GM23338 (cell line): ENCODE data around the gene CHCHD3. TPM values are rescaled to one million over a fixed set of nuclear protein-coding genes. Genes with fewer than 3 reads are reported as not detected.

ENCODE experiments used
- ETS1 ChIP-seq: IDR thresholded peaks from 2 replicates; pipeline ENCODE4 v1.6.1; 2016; ENCODE audit warnings: antibody characterized with exemption
- EZH2 ChIP-seq: fragments of 200-600 bp; sonication (generic); IDR thresholded peaks from one replicate; pipeline ENCODE4 v1.8.0; 2017; ENCODE audit warnings: antibody characterized with exemption, mild to moderate bottlenecking, low read depth; ENCODE audit not compliant: unreplicated experiment
- EZH2phosphoT487 ChIP-seq: fragments of 200-600 bp; sonication (generic); IDR thresholded peaks from one replicate; pipeline ENCODE4 v1.8.1; 2018; ENCODE audit warnings: antibody characterized with exemption; ENCODE audit not compliant: unreplicated experiment
- REST ChIP-seq: IDR thresholded peaks from one replicate; pipeline ENCODE4 v1.6.1; 2018; ENCODE audit warnings: antibody characterized with exemption; ENCODE audit not compliant: unreplicated experiment
- ZNF331 ChIP-seq: fragments of 250-450 bp; sonication (Bioruptor Pico); IDR thresholded peaks from 2 replicates; pipeline ENCODE4 v1.5.0; 2020; ENCODE audit warnings: low read depth, mild to moderate bottlenecking, moderate library complexity
- polyA plus RNA-seq: library from polyadenylated mRNA; unstranded; fragments of >200 nt; fragmentation: Nextera tagmentation; extraction: Ambion mirVana; gene quantifications from 2 replicates; pipeline ENCODE4 v1.2.1, GENCODE V29; 2016
- total RNA-seq: library from RNA; depleted of rRNA; stranded (reverse); fragments of >200 nt; shearing (Covaris generic); gene quantifications from 2 replicates; pipeline ENCODE4 v1.2.3, GENCODE V29; 2014
- TF ChIP-seq, protein P1 (sequence below): fragments of 250-450 bp; sonication (Bioruptor Pico); IDR thresholded peaks from 2 replicates; pipeline ENCODE4 v1.5.0; 2020; ENCODE audit warnings: mild to moderate bottlenecking, moderate library complexity

CHCHD3 gene
- total and polyA plus RNA-seq, 2 experiments from 2014 or later = 107 to 131 TPM

GRCh38 chr7:133047321-133047720 is 34.6 kb downstream of the CHCHD3 start (continued):
- TF ChIP-seq, protein P1, sequence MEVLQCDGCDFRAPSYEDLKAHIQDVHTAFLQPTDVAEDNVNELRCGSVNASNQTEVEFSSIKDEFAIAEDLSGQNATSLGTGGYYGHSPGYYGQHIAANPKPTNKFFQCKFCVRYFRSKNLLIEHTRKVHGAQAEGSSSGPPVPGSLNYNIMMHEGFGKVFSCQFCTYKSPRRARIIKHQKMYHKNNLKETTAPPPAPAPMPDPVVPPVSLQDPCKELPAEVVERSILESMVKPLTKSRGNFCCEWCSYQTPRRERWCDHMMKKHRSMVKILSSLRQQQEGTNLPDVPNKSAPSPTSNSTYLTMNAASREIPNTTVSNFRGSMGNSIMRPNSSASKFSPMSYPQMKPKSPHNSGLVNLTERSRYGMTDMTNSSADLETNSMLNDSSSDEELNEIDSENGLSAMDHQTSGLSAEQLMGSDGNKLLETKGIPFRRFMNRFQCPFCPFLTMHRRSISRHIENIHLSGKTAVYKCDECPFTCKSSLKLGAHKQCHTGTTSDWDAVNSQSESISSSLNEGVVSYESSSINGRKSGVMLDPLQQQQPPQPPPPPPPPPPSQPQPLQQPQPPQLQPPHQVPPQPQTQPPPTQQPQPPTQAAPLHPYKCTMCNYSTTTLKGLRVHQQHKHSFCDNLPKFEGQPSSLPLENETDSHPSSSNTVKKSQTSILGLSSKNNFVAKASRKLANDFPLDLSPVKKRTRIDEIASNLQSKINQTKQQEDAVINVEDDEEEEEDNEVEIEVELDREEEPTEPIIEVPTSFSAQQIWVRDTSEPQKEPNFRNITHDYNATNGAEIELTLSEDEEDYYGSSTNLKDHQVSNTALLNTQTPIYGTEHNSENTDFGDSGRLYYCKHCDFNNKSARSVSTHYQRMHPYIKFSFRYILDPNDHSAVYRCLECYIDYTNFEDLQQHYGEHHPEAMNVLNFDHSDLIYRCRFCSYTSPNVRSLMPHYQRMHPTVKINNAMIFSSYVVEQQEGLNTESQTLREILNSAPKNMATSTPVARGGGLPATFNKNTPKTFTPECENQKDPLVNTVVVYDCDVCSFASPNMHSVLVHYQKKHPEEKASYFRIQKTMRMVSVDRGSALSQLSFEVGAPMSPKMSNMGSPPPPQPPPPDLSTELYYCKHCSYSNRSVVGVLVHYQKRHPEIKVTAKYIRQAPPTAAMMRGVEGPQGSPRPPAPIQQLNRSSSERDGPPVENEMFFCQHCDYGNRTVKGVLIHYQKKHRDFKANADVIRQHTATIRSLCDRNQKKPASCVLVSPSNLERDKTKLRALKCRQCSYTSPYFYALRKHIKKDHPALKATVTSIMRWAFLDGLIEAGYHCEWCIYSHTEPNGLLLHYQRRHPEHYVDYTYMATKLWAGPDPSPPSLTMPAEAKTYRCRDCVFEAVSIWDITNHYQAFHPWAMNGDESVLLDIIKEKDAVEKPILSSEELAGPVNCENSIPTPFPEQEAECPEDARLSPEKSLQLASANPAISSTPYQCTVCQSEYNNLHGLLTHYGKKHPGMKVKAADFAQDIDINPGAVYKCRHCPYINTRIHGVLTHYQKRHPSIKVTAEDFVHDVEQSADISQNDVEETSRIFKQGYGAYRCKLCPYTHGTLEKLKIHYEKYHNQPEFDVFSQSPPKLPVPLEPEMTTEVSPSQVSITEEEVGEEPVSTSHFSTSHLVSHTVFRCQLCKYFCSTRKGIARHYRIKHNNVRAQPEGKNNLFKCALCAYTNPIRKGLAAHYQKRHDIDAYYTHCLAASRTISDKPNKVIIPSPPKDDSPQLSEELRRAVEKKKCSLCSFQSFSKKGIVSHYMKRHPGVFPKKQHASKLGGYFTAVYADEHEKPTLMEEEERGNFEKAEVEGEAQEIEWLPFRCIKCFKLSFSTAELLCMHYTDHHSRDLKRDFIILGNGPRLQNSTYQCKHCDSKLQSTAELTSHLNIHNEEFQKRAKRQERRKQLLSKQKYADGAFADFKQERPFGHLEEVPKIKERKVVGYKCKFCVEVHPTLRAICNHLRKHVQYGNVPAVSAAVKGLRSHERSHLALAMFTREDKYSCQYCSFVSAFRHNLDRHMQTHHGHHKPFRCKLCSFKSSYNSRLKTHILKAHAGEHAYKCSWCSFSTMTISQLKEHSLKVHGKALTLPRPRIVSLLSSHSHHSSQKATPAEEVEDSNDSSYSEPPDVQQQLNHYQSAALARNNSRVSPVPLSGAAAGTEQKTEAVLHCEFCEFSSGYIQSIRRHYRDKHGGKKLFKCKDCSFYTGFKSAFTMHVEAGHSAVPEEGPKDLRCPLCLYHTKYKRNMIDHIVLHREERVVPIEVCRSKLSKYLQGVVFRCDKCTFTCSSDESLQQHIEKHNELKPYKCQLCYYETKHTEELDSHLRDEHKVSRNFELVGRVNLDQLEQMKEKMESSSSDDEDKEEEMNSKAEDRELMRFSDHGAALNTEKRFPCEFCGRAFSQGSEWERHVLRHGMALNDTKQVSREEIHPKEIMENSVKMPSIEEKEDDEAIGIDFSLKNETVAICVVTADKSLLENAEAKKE (CRISPR knock-in tag) = no peak
- TF ChIP-seq ETS1 = no peak
- TF ChIP-seq ZNF331 (CRISPR knock-in tag) = no peak
- TF ChIP-seq REST = no peak
- TF ChIP-seq EZH2 = no peak
- TF ChIP-seq EZH2phosphoT487 = no peak
